CD4-positive, alpha-beta T cell treated with Interleukin-4 for 1 hour (primary cell): ENCODE measurements around the gene EXOC2.
A peak's percentile ranks its signal among the peaks of the same experiment; 100 is the strongest.
"Not testable (repeated sequence)": the region's sequence is repeated elsewhere in the genome, so short reads cannot be mapped to it uniquely, and the experiment has no call there.

Experiments used
- DNase-seq, 2 donors: peaks; one replicate each; pipeline ENCODE4 v3.0.0-alpha.2; 2020 to 2022

The EXOC2 gene

GRCh38 chr6:710601-711571 is 17.9 kb upstream of the EXOC2 start:
- peak; percentile 48 to 68 for DNase-seq

- no peak for DNase-seq
Observed at GRCh38 chr6:709471-710056, 16.6 kb upstream of the EXOC2 start.

GRCh38 chr6:708237-708598 is 15.3 kb upstream of the EXOC2 start:
- no peak for DNase-seq

GRCh38 chr6:707576-708236 is 14.8 kb upstream of the EXOC2 start:
- DNase-seq, result no peak

GRCh38 chr6:706819-707381 is 14.0 kb upstream of the EXOC2 start:
- no peak for DNase-seq

- no peak for DNase-seq
Observed at GRCh38 chr6:706146-706545, 13.2 kb upstream of the EXOC2 start.

- DNase-seq, result no peak
Observed at GRCh38 chr6:705047-705446, 12.1 kb upstream of the EXOC2 start.

- no peak for DNase-seq
Observed at GRCh38 chr6:704046-704445, 11.1 kb upstream of the EXOC2 start.

- DNase-seq, result no peak
Observed at GRCh38 chr6:703552-703951, 10.6 kb upstream of the EXOC2 start.

- DNase-seq, result no peak
Observed at GRCh38 chr6:701700-702479, 9.0 kb upstream of the EXOC2 start.

- DNase-seq, result no peak
Observed at GRCh38 chr6:701215-701614, 8.3 kb upstream of the EXOC2 start.

- no peak for DNase-seq
Observed at GRCh38 chr6:700490-700889, 7.6 kb upstream of the EXOC2 start.

GRCh38 chr6:699319-699718 is 6.4 kb upstream of the EXOC2 start:
- no peak for DNase-seq

- not testable (repeated sequence) for DNase-seq
Observed at GRCh38 chr6:694431-695126, 1.6 kb upstream of the EXOC2 start.

GRCh38 chr6:693723-694009 is 727 bp upstream of the EXOC2 start:
- no peak for DNase-seq

GRCh38 chr6:692356-692851 is 535 bp downstream of the EXOC2 start:
- peak; percentile 82 to 88 for DNase-seq

GRCh38 chr6:689223-689622 is 3.7 kb downstream of the EXOC2 start:
- DNase-seq, result no peak

GRCh38 chr6:686497-686896 is 6.4 kb downstream of the EXOC2 start:
- DNase-seq, result no peak

GRCh38 chr6:684831-685636 is 7.9 kb downstream of the EXOC2 start:
- no peak for DNase-seq

- DNase-seq, result no peak
Observed at GRCh38 chr6:683742-684440, 9.0 kb downstream of the EXOC2 start.
